ENCODE data around the gene TIAM2. TPM values are rescaled to one million over a fixed set of nuclear protein-coding genes. Genes with fewer than 3 reads are reported as not detected.
"Not testable (repeated sequence)": the region's sequence is repeated elsewhere in the genome, so short reads cannot be mapped to it uniquely, and the experiment has no call there.

Gene TIAM2
- total RNA-seq, 2 experiments from 2014 or later: 4.4 to 5.3 TPM

- no peaks in the 10 kb centered on the region for H3K4me1 Mint-ChIP-seq (ENCODE audit: low read depth)
- H3K4me3 Mint-ChIP-seq: no peak overlapping the region
- no peaks in the 10 kb centered on the region for H3K36me3 ChIP-seq (ENCODE audit: insufficient read depth, low read length)
- no peak for TF ChIP-seq CTCF (IDR thresholded peaks at IDR 0.05)
- DNase-seq: no peak
- H3K27ac Mint-ChIP-seq: no peak overlapping the region
- ATAC-seq (ENCODE audit: poor library complexity): no peak
- intact Hi-C loops (cut with DNase I, micrococcal nuclease): no loop called here
- no peaks in the 10 kb centered on the region for H3K36me3 Mint-ChIP-seq (ENCODE audit: low read depth)
- peaks cover 0 to 2% of the 10 kb centered on the region in 2 experiments for H3K27me3 ChIP-seq (ENCODE audit: control insufficient read depth in 1 of 2, insufficient read depth in 2 of 2, low read length in 2 of 2)
- H3K27me3 Mint-ChIP-seq: no peaks in the 10 kb centered on the region
- no peak overlapping the region for H3K27ac ChIP-seq (ENCODE audit: low read depth in 1 of 2, low read length in 2 of 2)
- ChIA-PET CTCF (no interaction called here), POLR2A (no interaction called here)
- H3K4me3 ChIP-seq (ENCODE audit: low read length): no peak overlapping the region
- peaks cover 0 to 5% of the 10 kb centered on the region in 2 experiments for H3K9me3 ChIP-seq (ENCODE audit: control insufficient read depth in 1 of 2, insufficient read depth in 1 of 2, low read length in 2 of 2)
- no peaks in the 10 kb centered on the region for H3K4me1 ChIP-seq (ENCODE audit: insufficient read depth, low read length)
- no peaks in the 10 kb centered on the region for H3K9me3 Mint-ChIP-seq
Observed at GRCh38 chr6:155216312-155217046, 221.4 kb downstream of the TIAM2 start.

GRCh38 chr6:155218711-155219110 is 223.6 kb downstream of the TIAM2 start:
- H3K4me1 ChIP-seq (ENCODE audit: insufficient read depth, low read length); intact Hi-C loops (cut with DNase I, micrococcal nuclease); H3K36me3 Mint-ChIP-seq (ENCODE audit: low read depth); H3K9me3 Mint-ChIP-seq; ATAC-seq (ENCODE audit: poor library complexity); POLR2A ChIA-PET; H3K27me3 ChIP-seq (ENCODE audit: control insufficient read depth in 1 of 2, insufficient read depth in 2 of 2, low read length in 2 of 2); DNase-seq; H3K27ac ChIP-seq (ENCODE audit: low read depth in 1 of 2, low read length in 2 of 2); H3K27me3 Mint-ChIP-seq; H3K27ac Mint-ChIP-seq; H3K4me1 Mint-ChIP-seq (ENCODE audit: low read depth); H3K4me3 ChIP-seq (ENCODE audit: low read length); H3K4me3 Mint-ChIP-seq; CTCF ChIA-PET; H3K9me3 ChIP-seq (ENCODE audit: control insufficient read depth in 1 of 2, insufficient read depth in 1 of 2, low read length in 2 of 2); H3K36me3 ChIP-seq (ENCODE audit: insufficient read depth, low read length): not testable (repeated sequence)

GRCh38 chr6:155219299-155219698 is 224.2 kb downstream of the TIAM2 start:
- no peaks in the 10 kb centered on the region for H3K9me3 Mint-ChIP-seq
- H3K27me3 ChIP-seq (ENCODE audit: control insufficient read depth in 1 of 2, insufficient read depth in 2 of 2, low read length in 2 of 2): peaks cover 0 to 2% of the 10 kb centered on the region in 2 experiments
- H3K4me3 Mint-ChIP-seq: no peak overlapping the region
- H3K4me1 Mint-ChIP-seq (ENCODE audit: low read depth): peaks cover 6% of the 10 kb centered on the region
- ChIA-PET CTCF (no interaction called here), POLR2A (no interaction called here)
- H3K27me3 Mint-ChIP-seq: no peaks in the 10 kb centered on the region
- peaks cover 8% of the 10 kb centered on the region for H3K4me1 ChIP-seq (ENCODE audit: insufficient read depth, low read length)
- ATAC-seq (ENCODE audit: poor library complexity) (no peak), DNase-seq (no peak)
- H3K36me3 Mint-ChIP-seq (ENCODE audit: low read depth): no peaks in the 10 kb centered on the region
- no peak overlapping the region for H3K27ac Mint-ChIP-seq
- no peaks in the 10 kb centered on the region for H3K36me3 ChIP-seq (ENCODE audit: insufficient read depth, low read length)
- no peak overlapping the region for H3K27ac ChIP-seq (ENCODE audit: low read depth in 1 of 2, low read length in 2 of 2)
- no peak for TF ChIP-seq CTCF (IDR thresholded peaks at IDR 0.05)
- H3K9me3 ChIP-seq (ENCODE audit: control insufficient read depth in 1 of 2, insufficient read depth in 1 of 2, low read length in 2 of 2): no peaks in the 10 kb centered on the region
- H3K4me3 ChIP-seq (ENCODE audit: low read length): no peak overlapping the region
- intact Hi-C loops (cut with DNase I, micrococcal nuclease): no loop called here

GRCh38 chr6:155219858-155220301 is 224.8 kb downstream of the TIAM2 start:
- no peaks in the 10 kb centered on the region for H3K36me3 Mint-ChIP-seq (ENCODE audit: low read depth)
- ATAC-seq (ENCODE audit: poor library complexity): no peak
- H3K27me3 ChIP-seq (ENCODE audit: control insufficient read depth in 1 of 2, insufficient read depth in 2 of 2, low read length in 2 of 2): peaks cover 0 to 2% of the 10 kb centered on the region in 2 experiments
- no peaks in the 10 kb centered on the region for H3K9me3 Mint-ChIP-seq
- no peaks in the 10 kb centered on the region for H3K27me3 Mint-ChIP-seq
- ChIA-PET POLR2A (no interaction called here), CTCF (no interaction called here)
- no peak for DNase-seq
- H3K4me1 Mint-ChIP-seq (ENCODE audit: low read depth): peaks cover 6% of the 10 kb centered on the region
- no peak overlapping the region for H3K27ac ChIP-seq (ENCODE audit: low read depth in 1 of 2, low read length in 2 of 2)
- no peak for TF ChIP-seq CTCF (IDR thresholded peaks at IDR 0.05)
- peaks cover 13% of the 10 kb centered on the region for H3K4me1 ChIP-seq (ENCODE audit: insufficient read depth, low read length)
- no peaks in the 10 kb centered on the region for H3K9me3 ChIP-seq (ENCODE audit: control insufficient read depth in 1 of 2, insufficient read depth in 1 of 2, low read length in 2 of 2)
- no peak overlapping the region for H3K27ac Mint-ChIP-seq
- H3K36me3 ChIP-seq (ENCODE audit: insufficient read depth, low read length): no peaks in the 10 kb centered on the region
- H3K4me3 Mint-ChIP-seq: no peak overlapping the region
- H3K4me3 ChIP-seq (ENCODE audit: low read length): no peak overlapping the region
- intact Hi-C loops (cut with DNase I, micrococcal nuclease): no loop called here

Measured in CD4-positive, alpha-beta T cell (primary cell).